ENCODE measurements around the gene SAMD4B. TPM values are rescaled to one million over a fixed set of nuclear protein-coding genes. Genes with fewer than 3 reads are reported as not detected.

The SAMD4B gene
- total RNA-seq, 1 experiment from 2014 or later, result 80.4 TPM

- H3K27ac ChIP-seq (ENCODE audit: low read length), result no peak overlapping the region
- DNase-seq, result no peak
- intact Hi-C loops (cut with micrococcal nuclease), result no loop called here
- H3K9ac ChIP-seq (ENCODE audit: low read length), result no peak overlapping the region
- no peak overlapping the region for H3K4me3 ChIP-seq (ENCODE audit: low read length)
- BruUV-seq (replicated peaks), result no TSS peak
- CTCF ChIA-PET, result no interaction called here
- peaks cover 20% of the 10 kb centered on the region for H4K20me1 ChIP-seq (ENCODE audit: low read length)
- H3F3A ChIP-seq (ENCODE audit: low read length, unreplicated experiment), result no peaks in the 10 kb centered on the region
- no peak overlapping the region for H2AFZ ChIP-seq (ENCODE audit: low read length)
- POLR2A ChIA-PET (ENCODE audit: unreplicated experiment), result interaction anchor here (0.6 kb wide), 1 partner anchor 31 kb away, joined by 3 read pairs; the partner anchor contains the start of gene RPS16
- no peak for ATAC-seq
- no peaks in the 10 kb centered on the region for H3K9me3 ChIP-seq (ENCODE audit: low read length)
- peaks cover 48% of the 10 kb centered on the region for H3K4me1 ChIP-seq (ENCODE audit: insufficient read depth, low read length)
- peaks cover 22% of the 10 kb centered on the region for H3K79me2 ChIP-seq (ENCODE audit: low read length)
- TF ChIP-seq EZH2phosphoT487 (IDR thresholded peaks at IDR 0.05; ENCODE audit: borderline replicate concordance, low read length), result no peak
- TF ChIP-seq CTCF (conservative IDR thresholded peaks at IDR 0.05; ENCODE audit: low read depth, low read length), result no peak
- TF ChIP-seq EZH2 (IDR thresholded peaks at IDR 0.05; ENCODE audit: low read length, unreplicated experiment), result no peak
- H3K4me2 ChIP-seq (ENCODE audit: low read length), result no peak overlapping the region
- H3K36me3 ChIP-seq (ENCODE audit: low read depth, low read length), result peaks cover 9% of the 10 kb centered on the region
- no peaks in the 10 kb centered on the region for H3K9me2 ChIP-seq (replicated peaks; ENCODE audit: low read length)
- H3K27me3 ChIP-seq (ENCODE audit: low read length), result no peaks in the 10 kb centered on the region
Measured at GRCh38 chr19:39405261-39405957, 63.2 kb downstream of the SAMD4B start.

GRCh38 chr19:39405958-39406655 lies 63.9 kb downstream of the SAMD4B start:
- intact Hi-C loops (cut with micrococcal nuclease), result no loop called here
- DNase-seq (no peak), ATAC-seq (no peak)
- H3K9ac ChIP-seq (ENCODE audit: low read length), result no peak overlapping the region
- H3K9me2 ChIP-seq (replicated peaks; ENCODE audit: low read length), result no peaks in the 10 kb centered on the region
- ChIA-PET POLR2A (ENCODE audit: unreplicated experiment) (interaction anchor here (0.6 kb wide), 2 partner anchors 101 to 756 kb away, joined by 3 to 4 read pairs; no protein-coding TSS in a partner anchor), CTCF (no interaction called here)
- no peak for TF ChIP-seq EZH2 (IDR thresholded peaks at IDR 0.05; ENCODE audit: low read length, unreplicated experiment)
- TF ChIP-seq EZH2phosphoT487 (IDR thresholded peaks at IDR 0.05; ENCODE audit: borderline replicate concordance, low read length), result no peak
- no peak for TF ChIP-seq CTCF (conservative IDR thresholded peaks at IDR 0.05; ENCODE audit: low read depth, low read length)
- H3K4me1 ChIP-seq (ENCODE audit: insufficient read depth, low read length), result peaks cover 52% of the 10 kb centered on the region
- H3K4me3 ChIP-seq (ENCODE audit: low read length), result peak overlapping the region; percentile 100
- H3F3A ChIP-seq (ENCODE audit: low read length, unreplicated experiment), result no peaks in the 10 kb centered on the region
- peaks cover 22% of the 10 kb centered on the region for H3K79me2 ChIP-seq (ENCODE audit: low read length)
- no peaks in the 10 kb centered on the region for H3K9me3 ChIP-seq (ENCODE audit: low read length)
- peaks cover 20% of the 10 kb centered on the region for H4K20me1 ChIP-seq (ENCODE audit: low read length)
- no peaks in the 10 kb centered on the region for H3K27me3 ChIP-seq (ENCODE audit: low read length)
- peak overlapping the region; percentile 99 for H3K4me2 ChIP-seq (ENCODE audit: low read length)
- H2AFZ ChIP-seq (ENCODE audit: low read length), result peak overlapping the region; percentile 45; the same call in 1 of the 2 replicates
- peaks cover 9% of the 10 kb centered on the region for H3K36me3 ChIP-seq (ENCODE audit: low read depth, low read length)
- no peak overlapping the region for H3K27ac ChIP-seq (ENCODE audit: low read length)
- no TSS peak for BruUV-seq (replicated peaks)

Data from PC-3 (cell line).